Smooth muscle cell (in vitro differentiated cells): ENCODE data around the gene NLRP9. TPM values are rescaled to one million over a fixed set of nuclear protein-coding genes. Genes with fewer than 3 reads are reported as not detected.

Source experiments
- DNase-seq: peaks from one replicate; lab custom pipeline; 2025; ENCODE audit not compliant: unreplicated experiment; lab: John Stamatoyannopoulos, UW
- H2AFZ ChIP-seq: fragments of 200-600 bp; sonication (generic); 2 replicates; pipeline ENCODE4 v1.6.0; 2016; ENCODE audit warnings: antibody characterized with exemption, low read depth, mild to moderate bottlenecking
- H3F3A ChIP-seq: fragments of 200-600 bp; sonication (generic); 2 replicates; pipeline ENCODE4 v1.6.0; 2017; ENCODE audit warnings: antibody characterized with exemption, low read depth
- H3K27ac ChIP-seq: fragments of 200-600 bp; sonication (generic); 2 replicates; pipeline ENCODE4 v1.5.1; 2016; ENCODE audit warnings: low read depth, mild to moderate bottlenecking
- H3K27me3 ChIP-seq: fragments of 200-600 bp; sonication (generic); 2 replicates; pipeline ENCODE4 v1.6.1; 2016; ENCODE audit warnings: low read depth, mild to moderate bottlenecking
- H3K36me3 ChIP-seq: fragments of 200-600 bp; sonication (generic); 2 replicates; pipeline ENCODE4 v1.5.1; 2016; ENCODE audit warnings: low read depth
- H3K4me1 ChIP-seq: fragments of 200-600 bp; sonication (generic); 2 replicates; pipeline ENCODE4 v1.5.1; 2016; ENCODE audit warnings: low read depth
- H3K4me2 ChIP-seq: fragments of 200-600 bp; sonication (generic); 2 replicates; pipeline ENCODE4 v1.6.0; 2016; ENCODE audit warnings: mild to moderate bottlenecking
- H3K4me3 ChIP-seq: fragments of 200-600 bp; sonication (generic); 2 replicates; pipeline ENCODE4 v1.5.1; 2016; ENCODE audit warnings: mild to moderate bottlenecking
- H3K79me2 ChIP-seq: fragments of 200-600 bp; sonication (generic); 2 replicates; pipeline ENCODE4 v1.6.0; 2016; ENCODE audit warnings: low read depth, mild to moderate bottlenecking
- H3K9ac ChIP-seq: fragments of 200-600 bp; sonication (generic); 2 replicates; pipeline ENCODE4 v1.6.0; 2016; ENCODE audit warnings: low read depth
- H3K9me3 ChIP-seq: fragments of 200-600 bp; sonication (generic); replicated peaks from 2 replicates; pipeline ENCODE4 v1.5.1; 2016; ENCODE audit warnings: low read depth
- H4K20me1 ChIP-seq: fragments of 200-600 bp; sonication (generic); 2 replicates; pipeline ENCODE4 v1.6.0; 2016; ENCODE audit warnings: low read depth
- CTCF ChIP-seq: fragments of 200-600 bp; sonication (generic); IDR thresholded peaks from 2 replicates; pipeline ENCODE4 v1.5.1; 2017; ENCODE audit warnings: borderline replicate concordance, mild to moderate bottlenecking, antibody characterized with exemption; ENCODE audit not compliant: insufficient read depth, poor library complexity, severe bottlenecking
- WGBS: methylation state at CpG from one replicate; pipeline ENCODE4 v1.1.7; 2016; ENCODE audit warnings: low lambda C conversion rate; 5-methylcytosine and 5-hydroxymethylcytosine counted together
- polyA plus RNA-seq: library from polyadenylated mRNA; unstranded; fragments of >200 nt; fragmentation: Nextera tagmentation; extraction: Ambion mirVana; gene quantifications from 2 replicates; pipeline ENCODE4 v1.2.1, GENCODE V29; 2016
- total RNA-seq: library from RNA; depleted of rRNA; stranded (reverse); fragments of >200 nt; gene quantifications from 2 replicates; pipeline ENCODE4 v1.2.3, GENCODE V29; 2014

NLRP9 gene
- total and polyA plus RNA-seq, 2 experiments from 2014 or later, result 0.07 TPM; not detected in 1

GRCh38 chr19:55686311-55687050 is 51.7 kb downstream of the NLRP9 start:
- H3K27me3 ChIP-seq, result no peaks in the 10 kb centered on the region
- peaks cover 48% of the 10 kb centered on the region for H3K79me2 ChIP-seq
- no peaks in the 10 kb centered on the region for H3K4me1 ChIP-seq
- H3K27ac ChIP-seq, result no peak overlapping the region
- 99% methylated on average over 28 of the region's 29 CpGs for WGBS
- H3F3A ChIP-seq, result no peaks in the 10 kb centered on the region
- H3K4me3 ChIP-seq, result no peak overlapping the region
- H3K9ac ChIP-seq, result no peak overlapping the region
- DNase-seq, result no peak
- no peak overlapping the region for H3K4me2 ChIP-seq
- no peak overlapping the region for H2AFZ ChIP-seq
- TF ChIP-seq CTCF, result no peak
- no peaks in the 10 kb centered on the region for H3K9me3 ChIP-seq
- H3K36me3 ChIP-seq, result no peaks in the 10 kb centered on the region
- H4K20me1 ChIP-seq, result peaks cover 90% of the 10 kb centered on the region

GRCh38 chr19:55685776-55686175 is 52.4 kb downstream of the NLRP9 start:
- DNase-seq, result no peak
- no peaks in the 10 kb centered on the region for H3K27me3 ChIP-seq
- no peak overlapping the region for H3K4me3 ChIP-seq
- peaks cover 55% of the 10 kb centered on the region for H3K79me2 ChIP-seq
- H3K9me3 ChIP-seq, result no peaks in the 10 kb centered on the region
- H4K20me1 ChIP-seq, result peaks cover 97% of the 10 kb centered on the region
- no peaks in the 10 kb centered on the region for H3F3A ChIP-seq
- no peak overlapping the region for H3K4me2 ChIP-seq
- no peaks in the 10 kb centered on the region for H3K4me1 ChIP-seq
- no peak for TF ChIP-seq CTCF
- no peak overlapping the region for H2AFZ ChIP-seq
- WGBS, result 98% methylated on average over 6 of the region's 6 CpGs
- H3K9ac ChIP-seq, result no peak overlapping the region
- no peak overlapping the region for H3K27ac ChIP-seq
- no peaks in the 10 kb centered on the region for H3K36me3 ChIP-seq

GRCh38 chr19:55684946-55685681 is 53.1 kb downstream of the NLRP9 start:
- TF ChIP-seq CTCF, result no peak
- Histone ChIP-seq H3K27me3 (no peaks in the 10 kb centered on the region), H3K9me3 (no peaks in the 10 kb centered on the region), H3K9ac (no peak overlapping the region), H3K4me1 (no peaks in the 10 kb centered on the region), H3K4me2 (no peak overlapping the region), H4K20me1 (peaks cover 97% of the 10 kb centered on the region), H3K27ac (no peak overlapping the region), H3F3A (no peaks in the 10 kb centered on the region), H2AFZ (no peak overlapping the region), H3K36me3 (no peaks in the 10 kb centered on the region), H3K4me3 (no peak overlapping the region), H3K79me2 (peaks cover 62% of the 10 kb centered on the region)
- WGBS, result 98% methylated on average over 52 of the region's 60 CpGs
- DNase-seq, result no peak
